GM12878 (cell line): Measurements from ENCODE around the gene NIPSNAP3A. TPM values are rescaled to one million over a fixed set of nuclear protein-coding genes. Genes with fewer than 3 reads are reported as not detected.

ENCODE experiments used
- ATF7 ChIP-seq: fragments of 450-650 bp; IDR thresholded peaks from 2 replicates; pipeline ENCODE4 v1.6.1; 2016; ENCODE audit warnings: low read depth, mild to moderate bottlenecking
- CBFB ChIP-seq: IDR thresholded peaks from 2 replicates; pipeline ENCODE4 v1.6.1; 2016; ENCODE audit warnings: antibody characterized with exemption, low read depth
- CBX5 ChIP-seq: sonication (generic); IDR thresholded peaks from 2 replicates; pipeline ENCODE4 v1.6.1; 2016; ENCODE audit warnings: low read depth, moderate library complexity, mild to moderate bottlenecking, inconsistent platforms
- CHD2 ChIP-seq: IDR thresholded peaks from 2 replicates; pipeline ENCODE4 v1.6.1; 2011; ENCODE audit warnings: low read depth, low read length, improper control_type of control experiment, borderline replicate concordance
- EGR1 ChIP-seq, 2 experiments: IDR thresholded peaks; 1 replicate in 1 of 2; 2 replicates in 1 of 2; pipeline ENCODE4 v1.6.1; 2011 to 2012; ENCODE audit warnings: low read depth in 2 of 2, low read length in 2 of 2, borderline replicate concordance in 1 of 2, mild to moderate bottlenecking in 1 of 2, moderate library complexity in 1 of 2
- FOS ChIP-seq: IDR thresholded peaks from 3 replicates; pipeline ENCODE4 v1.6.1; 2011; ENCODE audit warnings: borderline replicate concordance; ENCODE audit not compliant: insufficient read length; ENCODE audit errors: extremely low read depth
- IKZF1 ChIP-seq: fragments of 450-650 bp; conservative IDR thresholded peaks from 2 replicates; pipeline ENCODE4 v1.6.1; 2017; ENCODE audit warnings: antibody characterized with exemption, mild to moderate bottlenecking
- IRF4 ChIP-seq: IDR thresholded peaks from 2 replicates; pipeline ENCODE4 v1.6.1; 2011; ENCODE audit warnings: low read depth, low read length
- LARP7 ChIP-seq: fragments of 450-650 bp; IDR thresholded peaks from 2 replicates; pipeline ENCODE4 v1.6.1; 2017; ENCODE audit warnings: mild to moderate bottlenecking
- MAX ChIP-seq: IDR thresholded peaks from 2 replicates; pipeline ENCODE4 v1.6.1; 2012; ENCODE audit warnings: low read depth, low read length, improper control_type of control experiment
- MTA2 ChIP-seq: fragments of 450-650 bp; IDR thresholded peaks from 2 replicates; pipeline ENCODE4 v1.6.1; 2016; ENCODE audit warnings: low read depth, mild to moderate bottlenecking, moderate library complexity
- PAX8 ChIP-seq: fragments of 450-650 bp; IDR thresholded peaks from 2 replicates; pipeline ENCODE4 v1.6.1; 2017; ENCODE audit warnings: mild to moderate bottlenecking, moderate library complexity
- PBX3 ChIP-seq: IDR thresholded peaks from 2 replicates; pipeline ENCODE4 v1.6.1; 2011; ENCODE audit warnings: mild to moderate bottlenecking, low read depth, low read length, moderate library complexity; ENCODE audit not compliant: insufficient replicate concordance
- RAD21 ChIP-seq: IDR thresholded peaks from 2 replicates; pipeline ENCODE4 v1.6.1; 2011; ENCODE audit warnings: mild to moderate bottlenecking, low read depth, low read length, moderate library complexity; ENCODE audit not compliant: insufficient read depth
- REST ChIP-seq: IDR thresholded peaks from 2 replicates; pipeline ENCODE4 v1.6.1; 2012; ENCODE audit warnings: mild to moderate bottlenecking, low read depth, low read length
- SIX5 ChIP-seq: IDR thresholded peaks from 2 replicates; pipeline ENCODE4 v1.6.1; 2011; ENCODE audit warnings: mild to moderate bottlenecking, low read depth, low read length, moderate library complexity; ENCODE audit not compliant: severe bottlenecking
- SKIL ChIP-seq: fragments of 450-650 bp; IDR thresholded peaks from 2 replicates; pipeline ENCODE4 v1.6.1; 2017; ENCODE audit warnings: mild to moderate bottlenecking, low read depth, inconsistent platforms; ENCODE audit not compliant: poor library complexity, severe bottlenecking
- SMARCA5 ChIP-seq: fragments of 450-650 bp; IDR thresholded peaks from 2 replicates; pipeline ENCODE4 v1.6.1; 2017; ENCODE audit warnings: mild to moderate bottlenecking
- SMC3 ChIP-seq: IDR thresholded peaks from 2 replicates; pipeline ENCODE4 v1.6.1; 2011; ENCODE audit warnings: low read length, improper control_type of control experiment, borderline replicate concordance
- STAT1 ChIP-seq: fragments of 450-650 bp; conservative IDR thresholded peaks from 2 replicates; pipeline ENCODE4 v1.6.1; 2014; ENCODE audit warnings: antibody characterized with exemption, mild to moderate bottlenecking
- TAF1 ChIP-seq: IDR thresholded peaks from 2 replicates; pipeline ENCODE4 v1.6.1; 2011; ENCODE audit warnings: mild to moderate bottlenecking, low read depth, low read length, borderline replicate concordance
- WRNIP1 ChIP-seq: IDR thresholded peaks from 2 replicates; pipeline ENCODE4 v1.6.1; 2011; ENCODE audit warnings: low read depth, low read length, improper control_type of control experiment, borderline replicate concordance
- ZNF207 ChIP-seq: fragments of 450-650 bp; IDR thresholded peaks from 2 replicates; pipeline ENCODE4 v1.6.1; 2014; ENCODE audit warnings: antibody characterized with exemption, mild to moderate bottlenecking, borderline replicate concordance
- ZNF24 ChIP-seq: fragments of 450-650 bp; IDR thresholded peaks from 2 replicates; pipeline ENCODE4 v1.6.1; 2017; ENCODE audit warnings: antibody characterized with exemption, mild to moderate bottlenecking
- polyA plus RNA-seq, 11 experiments: library from polyadenylated mRNA; depleted of rRNA in 4 of 11; unstranded in 6 of 11; stranded (reverse) in 5 of 11; fragments of >200 nt; fragmentation: Nextera tagmentation in 4 of 11; fragmentation: Illumina TruSeq in 1 of 11; extraction: Ambion mirVana in 4 of 11; extraction: Trizol in 1 of 11; gene quantifications; 1 replicate in 1 of 11; 2 replicates in 10 of 11; pipeline versions ENCODE4 v1.2.1 to v1.2.3, GENCODE V29; 2011 to 2016; ENCODE audit warnings: inconsistent platforms in 2 of 11, missing spikeins in 2 of 11, low read depth in 1 of 11
- total RNA-seq, 4 experiments: library from RNA; depleted of rRNA in 3 of 4; stranded (reverse); fragments of >200 nt in 3 of 4; fragmentation: Illumina TruSeq in 1 of 4; extraction: Trizol in 1 of 4; gene quantifications; 2 replicates each; pipeline versions ENCODE4 v1.2.1 to v1.2.3, GENCODE V29; 2013 to 2021

The NIPSNAP3A gene
- total and polyA plus RNA-seq, 10 of the 15 experiments (the other 5 are each of a cell fraction or from before 2014, with no cell fraction given), result 19.1 to 87.2 (median 34.0) TPM

- TF ChIP-seq PBX3 (no peak), EGR1 (IDR thresholded peaks at IDR 0.05; ENCODE audit: borderline replicate concordance in 1 of 2, low read depth in 2 of 2, low read length in 2 of 2) (no peak), CBFB (no peak), SMARCA5 (no peak), ATF7 (no peak), IKZF1 (no peak), ZNF24 (peak; percentile 81), STAT1 (no peak), MAX (no peak), ZNF207 (no peak), REST (no peak), SKIL (peak; percentile 24), LARP7 (no peak), RAD21 (peak; percentile 39), CBX5 (no peak), WRNIP1 (no peak), SIX5 (no peak), SMC3 (0 out of 2 replicates have a peak, but pooled peaks have one; percentile 2), CHD2 (no peak), MTA2 (no peak), TAF1 (no peak), PAX8 (no peak), IRF4 (no peak), FOS (no peak)
Measured at GRCh38 chr9:104750185-104750767, 2.8 kb downstream of the NIPSNAP3A start (continued).
